Measurements from ENCODE around the gene SLC6A2.

SLC6A2 gene

GRCh38 chr16:55698946-55699345, 43.2 kb downstream of the SLC6A2 start:
- H3K4me3 ChIP-seq (replicated peaks; ENCODE audit: low read depth, low read length) = no peak overlapping the region
- DNase-seq (ENCODE audit: extremely low read depth, low read depth) = no peak
- TF ChIP-seq CTCF (IDR thresholded peaks at IDR 0.05; ENCODE audit: low read depth, low read length, missing control alignments) = no peak

GRCh38 chr16:55699616-55700015, 43.8 kb downstream of the SLC6A2 start:
- TF ChIP-seq CTCF (IDR thresholded peaks at IDR 0.05; ENCODE audit: low read depth, low read length, missing control alignments) = no peak
- no peak for DNase-seq (ENCODE audit: extremely low read depth, low read depth)
- no peak overlapping the region for H3K4me3 ChIP-seq (replicated peaks; ENCODE audit: low read depth, low read length)

- no peak for TF ChIP-seq CTCF (IDR thresholded peaks at IDR 0.05; ENCODE audit: low read depth, low read length, missing control alignments)
- no peak overlapping the region for H3K4me3 ChIP-seq (replicated peaks; ENCODE audit: low read depth, low read length)
- no peak for DNase-seq (ENCODE audit: extremely low read depth, low read depth)
Measured at GRCh38 chr16:55700067-55700466, 44.3 kb downstream of the SLC6A2 start.

GRCh38 chr16:55700961-55701360, 45.2 kb downstream of the SLC6A2 start:
- DNase-seq (ENCODE audit: extremely low read depth, low read depth) = no peak
- TF ChIP-seq CTCF (IDR thresholded peaks at IDR 0.05; ENCODE audit: low read depth, low read length, missing control alignments) = no peak
- no peak overlapping the region for H3K4me3 ChIP-seq (replicated peaks; ENCODE audit: low read depth, low read length)

- H3K4me3 ChIP-seq (replicated peaks; ENCODE audit: low read depth, low read length) = no peak overlapping the region
Measured at GRCh38 chr16:55701442-55702319, 45.9 kb downstream of the SLC6A2 start.

More at GRCh38 chr16:55701442-55702319, 45.9 kb downstream of the SLC6A2 start:
- TF ChIP-seq CTCF (IDR thresholded peaks at IDR 0.05; ENCODE audit: low read depth, low read length, missing control alignments) = peak; percentile 57
- peak; percentile 20 for DNase-seq (ENCODE audit: extremely low read depth, low read depth)

Data from HFF-Myc (cell line).